Activated naive CD4-positive, alpha-beta T cell (primary cell): ENCODE measurements around the gene HOXB5.

Experiments used
- DNase-seq, 4 experiments: peaks; one replicate each; lab custom pipeline; 2025; lab: John Stamatoyannopoulos, UW

Gene HOXB5

DNA sequence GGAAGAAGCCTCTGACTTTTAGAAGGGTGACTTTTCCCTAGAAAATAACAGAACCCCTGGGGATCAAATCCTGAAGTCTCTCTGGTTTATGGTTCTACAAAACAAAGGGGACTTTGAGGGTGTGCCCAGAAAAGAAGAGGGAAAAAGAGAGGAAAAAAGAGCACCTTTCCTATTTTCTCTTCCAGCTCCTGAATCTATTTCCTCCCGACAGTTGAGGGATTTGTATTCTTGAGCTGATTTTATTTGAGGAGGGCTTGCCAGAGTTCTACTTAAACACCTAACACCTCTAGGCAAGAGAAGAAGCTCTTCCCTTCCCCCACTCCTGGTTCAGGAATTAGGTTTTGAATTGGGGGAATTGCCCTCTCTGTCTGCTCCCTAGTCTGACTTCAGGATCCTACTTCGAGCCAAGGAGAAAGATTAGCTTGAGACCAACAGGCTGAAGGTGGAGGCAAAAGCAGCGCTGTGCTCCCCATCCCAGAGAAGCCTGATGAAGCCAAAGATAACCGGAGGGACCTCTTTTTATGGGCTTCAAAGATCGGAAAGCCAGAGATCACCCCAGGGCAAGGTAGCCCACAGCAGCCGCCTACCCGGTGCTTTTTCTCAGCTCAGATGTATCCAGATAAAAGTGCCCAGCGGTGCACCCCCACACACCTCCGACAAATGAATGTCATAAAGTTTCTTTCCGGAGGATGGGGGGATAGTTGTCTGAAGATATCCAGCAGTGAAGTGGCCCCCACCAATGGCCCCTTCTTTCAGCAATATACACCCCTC, 4.3 kb downstream of the HOXB5 start:
- no peak for DNase-seq

DNA sequence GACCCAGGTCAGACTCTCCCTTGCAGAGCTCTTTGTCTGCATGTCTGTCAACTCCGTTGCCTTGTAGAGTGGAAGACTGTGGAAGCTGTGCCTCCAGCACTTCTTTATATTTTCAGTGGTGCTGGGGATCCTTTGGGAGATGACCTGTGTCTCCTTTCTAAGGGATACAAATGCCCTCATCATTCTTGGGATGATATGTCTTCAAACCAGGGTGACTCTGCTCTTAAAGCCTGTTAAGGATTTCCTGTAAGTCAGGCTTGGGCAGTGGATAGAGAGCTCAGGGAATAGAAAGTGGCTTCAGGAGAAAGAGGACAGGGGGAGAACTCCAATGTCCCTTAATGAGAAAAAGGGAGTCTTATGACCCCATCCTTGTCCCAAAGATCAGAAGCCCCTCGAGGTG, 5.1 kb downstream of the HOXB5 start:
- no peak for DNase-seq

DNA sequence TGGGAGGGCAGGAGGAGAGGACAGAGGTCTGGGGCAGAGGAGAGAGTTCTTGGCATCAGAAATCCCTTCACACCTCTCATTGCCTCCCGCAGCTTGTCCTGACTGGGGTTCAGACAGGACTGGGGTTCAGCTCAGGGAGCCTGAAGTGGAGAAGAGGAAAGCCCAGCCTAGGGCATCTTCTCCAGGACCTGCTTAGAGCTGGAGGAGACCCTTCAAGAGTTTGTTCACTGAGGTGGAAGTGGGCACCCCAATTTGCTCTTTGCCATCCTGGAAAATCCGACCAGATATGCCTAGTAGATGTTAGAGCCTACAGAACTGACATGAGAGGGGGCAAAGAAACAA, 5.5 kb downstream of the HOXB5 start:
- no peak for DNase-seq

DNA sequence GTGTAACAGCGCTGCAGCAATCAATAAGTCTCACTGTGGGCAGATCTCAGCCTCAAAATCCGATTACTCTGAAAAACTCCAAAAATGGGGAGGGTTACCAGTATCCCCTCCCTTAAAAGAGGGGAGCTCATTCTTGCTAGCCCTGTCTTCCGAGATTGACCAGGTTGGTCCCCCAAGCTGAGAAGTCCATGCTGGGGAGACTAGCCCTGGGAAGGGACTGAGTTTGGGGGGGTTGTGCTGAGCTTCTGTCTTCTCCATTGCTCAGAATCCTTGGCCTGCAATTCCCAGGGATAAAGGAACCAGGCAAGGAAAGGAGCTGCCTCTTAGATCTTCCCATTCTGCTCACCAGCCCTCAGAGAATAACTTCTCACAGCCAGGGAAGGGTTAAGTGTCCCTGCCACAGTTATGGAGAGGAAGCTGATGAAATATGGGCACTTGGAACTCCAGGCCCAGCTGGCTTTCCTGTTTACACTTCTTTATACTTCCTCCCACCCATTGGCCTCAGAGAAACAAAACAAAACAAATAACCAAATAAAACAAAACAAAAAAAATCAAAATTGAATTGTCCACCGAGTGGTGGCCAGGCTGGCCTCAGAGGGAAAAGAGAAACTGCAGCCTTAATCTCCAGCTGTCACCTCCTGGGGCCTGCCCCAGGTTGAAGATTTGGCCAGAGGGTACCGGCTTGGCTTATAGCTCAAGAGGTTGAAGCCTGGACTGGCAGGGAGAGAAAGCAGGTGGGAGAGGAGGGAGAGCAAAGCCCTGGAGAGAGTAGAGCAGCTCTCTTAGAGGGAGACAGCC, 6.1 kb downstream of the HOXB5 start:
- no peak for DNase-seq

DNA sequence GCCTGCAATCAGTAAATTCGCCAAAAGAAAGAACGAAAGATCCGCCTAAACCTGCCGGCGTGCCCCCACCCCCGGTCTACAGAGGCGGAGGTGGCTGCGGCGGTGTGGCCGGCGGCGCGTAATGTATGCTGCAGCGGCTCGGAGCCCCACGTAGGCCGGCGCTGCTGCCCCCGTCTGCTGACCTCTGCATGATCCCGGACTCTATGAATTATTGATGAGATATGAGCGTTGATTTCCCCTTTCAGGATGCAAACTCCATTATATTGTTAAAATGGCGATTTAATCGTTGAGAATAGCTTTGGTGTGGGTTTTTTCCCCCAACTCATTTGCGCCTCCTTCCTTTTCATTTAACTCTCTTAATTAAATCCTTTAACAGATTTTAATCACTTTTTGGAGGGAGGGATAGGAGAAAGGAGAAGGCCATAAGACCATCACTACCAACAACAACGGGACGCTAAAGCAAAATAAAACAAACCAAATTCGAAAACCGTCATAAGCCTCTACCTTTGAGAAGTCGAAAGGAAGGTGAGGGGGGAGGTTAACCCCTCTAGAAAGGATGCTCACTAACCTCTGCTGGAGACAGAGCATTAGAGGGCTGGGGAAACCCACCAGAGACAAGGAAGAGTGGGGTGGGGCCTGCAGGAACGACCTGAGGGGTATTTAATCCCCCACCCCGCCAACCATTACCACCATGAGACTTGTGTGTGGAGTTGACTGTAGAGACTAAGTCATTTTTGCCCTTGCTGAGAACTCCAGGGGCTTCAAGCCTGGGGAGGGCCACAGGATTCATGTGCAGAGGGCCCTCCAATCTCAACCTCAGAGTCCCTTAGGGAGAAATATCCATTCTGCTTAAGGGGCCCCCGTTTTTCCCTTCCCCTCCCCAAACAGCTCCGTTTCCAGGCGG, 7.0 kb downstream of the HOXB5 start:
- peak in 1 of 4 experiments; percentile 9 for DNase-seq

DNA sequence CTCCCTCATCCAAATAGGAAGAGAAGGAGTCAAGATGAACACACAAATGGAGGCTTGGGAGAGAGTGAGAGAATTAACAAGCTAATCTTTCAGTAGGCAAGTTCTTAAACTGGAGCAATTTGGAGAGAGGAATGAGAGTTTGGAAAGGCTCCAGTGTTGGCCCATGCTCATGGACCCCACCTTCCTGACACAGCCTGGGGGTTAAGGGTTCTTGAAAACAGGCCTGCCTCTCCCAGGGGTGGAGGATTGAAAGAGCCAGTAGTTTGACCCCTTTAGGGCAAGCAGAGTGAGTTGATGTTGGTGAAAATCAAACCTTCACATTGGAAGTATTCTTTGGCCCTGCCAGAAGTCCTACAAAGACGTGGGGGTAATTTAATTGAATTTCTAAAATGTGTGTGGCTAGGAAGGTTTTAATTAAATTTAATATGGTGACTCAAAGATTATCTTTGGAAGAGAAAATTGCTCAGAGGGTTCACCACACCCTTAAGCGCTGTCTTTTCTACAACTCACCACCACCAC, 9.3 kb downstream of the HOXB5 start:
- DNase-seq: no peak

DNA sequence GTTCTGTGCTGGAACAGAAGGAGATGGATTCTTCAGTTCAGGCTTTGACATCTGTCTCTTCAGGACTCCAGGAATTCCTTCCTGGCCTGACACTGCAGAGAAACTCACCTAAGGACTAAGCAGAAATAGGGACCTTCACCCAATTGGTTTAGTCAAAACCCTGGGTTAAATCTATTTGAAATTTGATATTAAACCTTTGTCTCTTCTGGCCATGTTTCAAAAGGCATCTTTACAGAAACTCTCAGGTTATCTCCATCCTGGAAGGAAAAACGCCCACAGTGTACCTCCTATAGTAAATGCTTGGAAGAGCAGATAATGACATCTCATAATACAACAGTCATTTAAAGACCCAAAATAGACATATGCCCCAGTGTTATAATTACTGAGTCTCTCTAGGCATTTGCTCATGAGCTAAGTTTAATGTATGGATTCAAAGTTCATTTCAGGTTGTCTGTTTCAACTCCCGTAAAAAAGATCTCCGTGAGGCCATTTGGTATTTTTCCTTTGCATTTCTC, 9.8 kb downstream of the HOXB5 start:
- no peak for DNase-seq

DNA sequence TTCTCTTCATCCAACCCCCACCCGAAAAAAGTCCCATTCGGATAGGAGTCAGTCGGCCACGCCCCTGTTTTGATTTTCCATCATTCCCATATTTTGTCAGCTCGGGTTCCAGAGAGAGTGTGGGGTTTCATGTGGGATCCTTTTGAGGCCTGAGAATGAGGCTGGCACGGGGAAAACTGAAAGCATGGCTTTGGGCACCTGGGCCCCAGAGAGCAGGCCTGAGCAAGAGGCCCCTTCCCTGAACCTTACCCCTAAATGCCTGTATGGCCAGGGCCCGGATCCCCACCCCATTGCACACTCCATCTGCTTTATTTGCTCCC, 10.9 kb downstream of the HOXB5 start:
- DNase-seq: no peak

DNA sequence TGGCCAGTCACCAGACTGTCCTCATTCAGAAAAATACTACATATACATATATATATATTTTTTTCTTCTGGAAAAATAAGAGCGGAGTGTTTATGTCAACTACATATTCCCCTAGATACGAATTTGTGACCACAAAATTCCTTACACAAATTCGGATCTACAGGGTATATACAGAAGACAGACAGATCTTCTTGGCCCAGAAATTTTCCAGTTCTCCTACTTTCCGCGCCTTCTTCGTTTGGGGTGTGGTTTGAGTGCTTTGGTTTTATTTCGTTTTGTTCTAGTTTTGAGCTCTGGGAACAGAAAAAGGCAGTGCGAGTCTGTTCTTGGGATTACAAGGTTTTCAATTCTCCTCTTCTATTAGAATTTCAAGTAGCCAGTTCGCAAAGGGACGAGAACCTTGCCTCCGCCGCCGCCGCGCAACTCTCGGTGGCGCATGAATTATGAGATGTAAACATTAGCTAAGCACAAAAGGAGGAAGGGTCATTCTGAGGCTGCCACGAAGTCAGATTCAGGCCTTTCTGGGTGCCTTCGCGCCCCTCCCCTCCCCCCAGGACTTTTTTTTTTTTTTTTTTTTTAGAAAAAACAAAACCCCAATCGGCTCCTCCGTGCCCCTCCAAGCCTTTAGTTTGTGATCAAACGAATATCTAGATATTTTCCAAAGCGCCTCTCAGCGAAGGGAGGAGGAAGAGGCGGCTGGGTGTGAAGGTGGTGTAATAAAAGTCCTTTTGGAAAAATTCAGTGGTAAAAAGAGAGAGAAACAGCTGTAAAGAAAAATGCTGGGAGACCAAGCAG, 13.6 kb downstream of the HOXB5 start:
- DNase-seq: no peak

DNA sequence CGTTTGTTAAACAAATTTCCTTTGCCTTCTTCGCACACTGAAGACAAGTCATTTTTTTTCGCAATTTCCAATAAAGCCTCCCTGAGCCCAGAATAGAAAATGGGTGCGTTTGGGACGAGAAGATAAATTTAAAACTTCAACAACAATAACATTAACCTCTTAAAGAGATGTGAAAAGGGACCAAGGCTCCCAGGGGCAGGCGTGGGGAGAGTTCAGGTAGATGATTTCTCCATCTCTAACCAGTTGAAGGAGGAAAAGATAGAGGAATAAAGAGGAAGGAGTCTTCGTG, 14.2 kb downstream of the HOXB5 start:
- no peak for DNase-seq

DNA sequence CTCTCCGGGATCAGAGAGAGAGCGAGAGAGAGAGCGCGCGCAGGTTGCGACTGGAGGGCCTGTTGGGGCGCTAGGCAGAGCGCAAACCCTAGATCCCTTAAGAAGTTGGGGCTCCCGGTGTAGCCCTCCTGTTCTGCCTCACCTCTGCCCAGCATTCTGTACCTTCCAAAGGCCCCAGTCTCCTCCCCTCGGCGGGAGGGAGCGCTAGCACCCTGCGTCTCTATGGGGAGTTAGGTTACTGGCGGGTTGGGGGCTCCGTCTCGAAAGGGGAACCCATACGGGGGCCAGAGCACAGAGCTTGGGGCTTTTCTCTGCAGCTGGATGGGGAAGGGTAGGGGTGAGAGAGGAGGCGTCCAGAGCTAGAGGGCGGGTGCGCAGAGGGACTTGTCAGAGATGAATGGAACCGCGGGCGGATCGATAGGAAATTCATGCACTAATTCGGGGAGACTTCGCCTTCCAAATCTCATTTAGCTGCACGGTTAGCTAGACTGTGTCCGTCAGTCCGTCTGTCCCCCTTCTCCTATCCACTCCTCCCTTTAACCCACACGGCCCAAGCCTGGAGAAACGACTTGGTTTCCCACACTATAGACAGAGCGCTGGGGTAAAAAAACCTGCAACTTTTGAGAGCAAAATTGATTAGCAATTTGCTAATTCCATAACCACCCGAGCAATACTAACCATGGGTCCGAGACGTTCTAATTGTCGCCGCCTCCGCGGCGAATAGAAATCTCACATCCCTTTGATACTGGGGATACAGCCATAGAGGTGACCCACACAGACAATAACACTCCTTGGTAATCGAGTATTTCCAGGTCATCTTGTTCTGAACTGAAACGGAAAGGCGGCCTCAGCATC, 14.7 kb downstream of the HOXB5 start:
- no peak for DNase-seq

DNA sequence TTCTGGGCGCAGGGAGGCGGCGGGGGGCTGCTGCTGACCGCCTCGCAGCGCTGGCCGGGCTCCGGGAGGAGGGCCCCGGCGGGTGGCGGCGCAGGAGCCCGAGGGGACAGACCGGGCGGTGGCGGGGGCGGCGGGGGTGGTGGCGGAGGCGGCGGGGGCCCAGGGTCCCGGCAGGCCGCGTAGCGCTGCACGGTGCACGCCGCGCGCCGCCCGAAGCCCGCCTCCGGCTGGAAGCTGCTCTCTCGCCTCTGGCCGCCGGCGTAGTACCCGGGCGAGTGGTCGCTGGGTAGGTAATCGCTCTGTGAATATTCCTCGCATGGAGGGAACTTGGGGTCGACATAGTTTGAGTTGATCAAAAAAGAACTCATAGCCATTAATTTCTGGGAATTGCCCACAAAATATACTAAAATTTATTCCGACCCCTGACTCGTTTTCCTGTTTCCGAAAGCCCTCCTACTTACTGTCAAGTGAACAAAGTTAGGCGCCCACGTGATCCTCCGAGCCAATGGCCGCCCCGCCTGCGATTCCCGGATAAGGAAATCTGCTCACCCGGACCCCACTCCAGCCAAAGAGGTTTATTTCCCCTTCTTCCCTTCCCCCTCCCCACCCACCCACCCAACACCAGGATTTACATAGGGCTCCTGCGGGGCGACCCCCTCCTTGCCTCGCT, 15.5 kb downstream of the HOXB5 start, which contains the start of gene HOXB4:
TSS of gene HOXB4 (minus strand) at position 405 of the 670 bp plus-strand sequence. CDS start at position 374, 31 bp downstream.
- DNase-seq: peak in 1 of 4 experiments; percentile 18

DNA sequence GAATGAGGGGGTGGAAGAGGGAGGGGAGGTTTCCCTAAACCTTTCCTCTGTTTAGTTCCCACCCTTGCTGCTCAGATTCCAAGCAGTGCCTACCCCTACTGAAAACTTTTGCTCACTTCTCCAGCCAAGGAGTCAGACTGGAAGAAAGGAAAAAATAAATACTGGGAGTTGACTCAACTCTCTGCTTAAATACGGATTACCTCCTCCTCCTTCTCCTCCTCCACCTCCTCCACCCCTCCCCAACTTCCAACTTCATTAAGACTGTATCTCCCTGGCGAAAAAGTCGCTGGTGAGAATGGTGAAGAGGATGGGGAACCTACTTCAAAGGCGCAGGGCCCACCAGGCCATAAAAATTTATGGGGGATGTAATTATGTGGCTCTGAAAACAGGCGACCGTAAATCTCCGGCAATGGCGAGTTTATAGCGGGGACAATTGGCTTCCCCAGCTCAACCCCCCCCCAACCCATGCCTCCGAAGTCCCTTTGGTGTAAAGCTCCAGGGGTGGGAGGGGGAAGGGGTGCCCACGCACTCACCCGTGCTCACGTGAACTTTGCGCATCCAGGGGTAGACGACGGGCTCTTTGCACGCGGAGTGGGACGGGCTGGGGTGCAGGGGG, 16.1 kb downstream of the HOXB5 start:
- DNase-seq: no peak

DNA sequence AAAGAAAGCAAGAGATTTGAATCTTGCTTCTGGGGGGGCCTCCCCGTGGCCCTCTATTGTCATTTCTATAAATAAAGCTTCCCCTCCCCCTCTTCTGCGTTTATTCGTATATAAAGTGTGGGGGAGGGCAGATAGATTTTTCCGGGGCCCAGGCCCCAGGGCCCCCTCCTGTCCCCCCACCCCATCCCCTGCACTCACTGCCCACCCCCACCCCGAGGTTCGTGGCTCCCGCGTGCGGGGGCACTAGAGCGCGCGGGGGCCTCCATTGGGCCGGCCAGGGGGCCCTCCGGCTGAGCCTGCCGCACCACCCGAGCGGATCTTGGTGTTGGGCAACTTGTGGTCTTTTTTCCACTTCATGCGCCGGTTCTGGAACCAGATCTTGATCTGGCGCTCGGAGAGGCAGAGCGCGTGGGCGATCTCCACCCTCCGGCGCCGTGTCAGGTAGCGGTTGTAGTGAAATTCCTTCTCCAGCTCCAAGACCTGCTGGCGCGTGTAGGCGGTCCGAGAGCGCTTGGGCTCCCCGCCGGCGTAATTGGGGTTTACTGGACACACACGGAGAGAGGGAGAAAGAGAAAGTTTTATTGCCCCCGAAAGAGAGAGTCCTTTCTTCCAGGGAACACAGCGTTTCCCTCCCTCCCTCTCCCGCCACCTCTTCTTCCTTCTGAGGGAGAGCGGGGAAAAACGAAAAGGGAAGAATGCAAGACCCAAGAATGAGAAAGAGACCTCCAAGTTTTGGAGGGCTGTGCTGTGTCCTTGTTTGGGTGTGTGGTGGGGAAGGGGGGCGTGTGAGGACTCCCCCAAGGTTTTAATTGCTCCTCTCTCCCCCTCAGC, 16.9 kb downstream of the HOXB5 start:
- no peak for DNase-seq

DNA sequence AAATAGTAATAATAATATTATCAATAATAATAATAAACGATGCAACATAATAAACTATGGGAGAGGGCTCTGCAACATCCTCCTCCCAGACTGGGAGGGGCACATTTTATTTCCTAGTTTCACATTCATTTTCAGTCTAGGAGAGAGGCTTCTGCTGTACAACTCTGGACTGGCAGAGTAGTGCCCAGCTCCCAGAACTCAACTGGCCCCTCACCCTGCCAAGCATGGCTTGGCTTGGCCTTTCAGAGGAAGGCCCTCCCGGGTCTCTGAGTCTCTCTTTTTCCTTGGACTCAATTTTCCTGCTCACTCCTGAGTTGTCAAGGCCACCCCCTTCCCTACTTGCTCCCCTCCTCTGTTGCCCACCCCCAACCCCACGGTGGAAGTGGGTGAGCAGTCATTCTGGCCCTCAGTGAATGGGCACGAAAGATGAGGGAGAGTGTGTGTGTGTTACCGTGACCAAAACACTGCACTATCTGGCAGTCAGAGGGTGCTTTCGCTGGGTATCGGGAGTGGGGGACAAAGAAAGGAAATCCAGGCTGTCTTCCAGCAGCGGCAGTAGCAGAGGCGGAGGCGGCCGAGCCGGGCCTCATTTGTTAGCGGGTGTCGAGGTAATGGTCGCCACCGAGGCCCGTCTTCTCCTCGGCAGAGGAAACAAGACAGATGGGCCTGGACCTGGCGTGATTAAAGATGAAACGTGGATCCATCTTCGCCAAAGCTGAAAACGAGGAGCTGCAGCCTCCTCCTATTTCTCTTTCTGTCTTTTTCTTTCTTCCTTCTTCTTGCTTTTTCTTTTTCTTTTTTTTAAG, 17.7 kb downstream of the HOXB5 start:
- DNase-seq: no peak

DNA sequence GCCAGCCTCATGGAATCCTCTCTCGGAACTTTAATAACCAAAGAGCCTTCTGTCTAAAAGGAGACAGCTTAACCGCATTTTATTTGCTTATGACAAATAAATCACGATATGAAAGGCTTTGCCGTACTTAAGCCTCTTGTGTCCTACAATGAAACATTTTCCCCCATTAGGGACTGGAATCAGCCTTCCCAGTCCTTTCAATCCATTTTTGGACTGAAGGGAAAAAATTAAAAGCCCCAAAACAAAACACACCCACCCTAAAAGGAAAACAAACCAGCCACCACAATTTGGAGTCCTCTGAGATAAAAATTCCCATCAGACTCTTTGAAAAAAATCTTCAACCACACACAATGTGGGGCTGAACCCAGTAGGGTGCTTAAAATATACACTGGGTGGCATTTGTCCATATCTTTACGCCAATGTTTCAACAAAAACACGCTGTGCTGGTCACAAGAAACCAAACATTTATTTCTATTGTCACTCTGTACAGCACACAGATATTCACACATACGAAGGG, 18.5 kb downstream of the HOXB5 start:
- DNase-seq: no peak

DNA sequence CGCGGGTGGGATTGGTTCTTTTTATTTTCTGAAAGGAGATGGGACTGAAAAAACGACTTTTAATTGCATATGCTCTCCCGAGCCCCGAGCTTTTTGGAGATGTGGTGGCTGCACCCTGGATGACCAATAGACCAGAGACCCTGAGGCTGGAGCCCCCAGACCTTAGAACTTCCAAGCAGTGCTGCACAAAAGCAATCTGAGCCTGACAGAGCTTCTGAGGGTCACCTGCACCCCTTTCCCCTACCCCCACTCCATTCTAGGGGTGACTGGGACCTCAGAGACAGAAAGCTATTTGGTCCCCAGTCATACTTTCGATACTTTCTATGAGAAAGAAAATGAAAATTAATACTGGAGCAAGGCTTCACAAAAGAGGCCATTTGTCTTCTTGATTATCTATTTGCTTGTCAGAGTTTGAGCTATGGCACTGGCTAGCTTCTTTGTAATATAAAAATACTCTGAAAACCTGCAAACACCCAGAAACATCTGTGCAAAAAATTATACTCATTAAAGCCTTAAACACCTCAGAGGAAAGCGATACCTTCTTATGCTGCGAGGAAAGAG, 19.0 kb downstream of the HOXB5 start:
- no peak for DNase-seq
